K562 (cell line): ENCODE data around the gene UPF1. TPM values are rescaled to one million over a fixed set of nuclear protein-coding genes. Genes with fewer than 3 reads are reported as not detected.

Experiments
- ATAC-seq: fragments of 200-7000 bp; cut with Tn5 transposase; 3 replicates; pipeline ENCODE4 v1.9.1; 2020; ENCODE audit warnings: moderate library complexity
- BruUV-seq: library from RNA; stranded (reverse); fragments of 400-500 nt; replicated peaks from 2 replicates; lab custom pipeline; 2021; lab: Mats Ljungman, UMichigan
- CTCF ChIA-PET: fragments of 300-600 bp; formaldehyde crosslinking; extraction: SDS; loops from one replicate; lab custom pipeline; 2021; ENCODE audit warnings: low intra/inter-chr PET ratio; lab: Yijun Ruan, JAX
- POLR2A ChIA-PET: fragments of 300-600, 350-650 bp; sonication (Branson Sonifier 250); formaldehyde crosslinking; extraction: SDS; loops from one replicate; lab custom pipeline; 2021; ENCODE audit warnings: antibody characterized with exemption, inconsistent platforms; lab: Yijun Ruan, JAX
- DNase-seq, 4 experiments: peaks; one replicate each; pipeline versions ENCODE4 v3.0.0 to v3.0.0-alpha.2; 2011 to 2018; ENCODE audit warnings: low spot score in 3 of 4, mixed read lengths in 3 of 4; ENCODE audit errors: extremely low read depth in 1 of 4
- FAIRE-seq: peaks from 2 replicates; lab custom pipeline; 2011; peaks lifted over from hg19 to GRCh38; lab: Jason Lieb, UNC
- H2AFZ ChIP-seq: 2 replicates; pipeline ENCODE4 v1.6.0; 2011; ENCODE audit warnings: low read depth, low read length, control low read depth, inconsistent platforms
- H3K27ac ChIP-seq: fragments of 200-600 bp; 3 replicates; pipeline ENCODE4 v1.8.0; 2011; ENCODE audit warnings: low read depth, mild to moderate bottlenecking, control low read depth, inconsistent platforms, low read length, moderate library complexity, mixed read lengths; ENCODE audit errors: extremely low read depth
- H3K27me3 ChIP-seq, 2 experiments: fragments of 300-600 bp in 1 of 2; 2 replicates in 1 of 2; 3 replicates in 1 of 2; pipeline versions ENCODE4 v1.6.0 to v1.8.0; 2011; ENCODE audit warnings: inconsistent platforms in 2 of 2, low read length in 2 of 2, mild to moderate bottlenecking in 1 of 2, mixed read lengths in 1 of 2, moderate library complexity in 1 of 2; ENCODE audit not compliant: control insufficient read depth in 2 of 2, insufficient read depth in 2 of 2
- H3K36me3 ChIP-seq: fragments of 300-600 bp; 3 replicates; pipeline ENCODE4 v1.8.0; 2011; ENCODE audit warnings: mild to moderate bottlenecking, low read length, inconsistent platforms; ENCODE audit not compliant: control insufficient read depth, insufficient read depth
- H3K4me1 ChIP-seq, 2 experiments: fragments of 200-600 bp in 1 of 2; replicated peaks in 1 of 2; 2 replicates in 1 of 2; 3 replicates in 1 of 2; pipeline versions ENCODE4 v1.5.1 to v1.8.0; 2011; ENCODE audit warnings: inconsistent platforms in 2 of 2, low read length in 2 of 2, mild to moderate bottlenecking in 1 of 2, mixed read lengths in 1 of 2, moderate library complexity in 1 of 2; ENCODE audit not compliant: control insufficient read depth in 2 of 2, insufficient read depth in 2 of 2
- H3K4me2 ChIP-seq: 2 replicates; pipeline ENCODE4 v1.6.1; 2011; ENCODE audit warnings: low read length, control low read depth, inconsistent platforms, mixed read lengths; ENCODE audit not compliant: insufficient read depth
- H3K4me3 ChIP-seq: fragments of 200-600 bp; sonication (generic), shearing (Covaris generic); 2 replicates; pipeline ENCODE4 v1.5.1; 2016; ENCODE audit warnings: control low read depth, inconsistent platforms
- H3K79me2 ChIP-seq: fragments of 200-600 bp; 3 replicates; pipeline ENCODE4 v1.8.0; 2011; ENCODE audit warnings: low read length, inconsistent platforms; ENCODE audit not compliant: control insufficient read depth, insufficient read depth
- H3K9ac ChIP-seq, 2 experiments: 2 replicates each; pipeline versions ENCODE4 v1.6.0 to v1.6.1; 2011; ENCODE audit warnings: low read depth in 2 of 2, low read length in 2 of 2, control low read depth in 1 of 2, inconsistent platforms in 1 of 2, mild to moderate bottlenecking in 1 of 2, mixed read lengths in 1 of 2; ENCODE audit not compliant: insufficient read depth in 1 of 2
- H3K9me1 ChIP-seq: one replicate; pipeline ENCODE4 v1.6.0; 2011; ENCODE audit warnings: inconsistent platforms, mild to moderate bottlenecking, low read length, moderate library complexity; ENCODE audit not compliant: control insufficient read depth, insufficient read depth
- H3K9me3 ChIP-seq: replicated peaks from 2 replicates; pipeline ENCODE4 v1.5.1; 2011; ENCODE audit warnings: low read depth, low read length, inconsistent platforms; ENCODE audit not compliant: control insufficient read depth, insufficient read depth
- H4K20me1 ChIP-seq: replicated peaks from 2 replicates; pipeline ENCODE4 v1.6.1; 2011; ENCODE audit warnings: low read length, inconsistent platforms, mixed read lengths; ENCODE audit not compliant: control insufficient read depth, insufficient read depth
- JUN ChIP-seq, 2 experiments: sonication (generic) in 1 of 2; formaldehyde crosslinking in 1 of 2; IDR thresholded peaks; 2 replicates each; pipeline versions ENCODE4 v1.6.1 to v1.8.0; 2012 to 2022; ENCODE audit warnings: borderline replicate concordance in 2 of 2, mild to moderate bottlenecking in 2 of 2, improper control_type of control experiment in 1 of 2, low read depth in 1 of 2, low read length in 1 of 2, missing genetic modification reagents in 1 of 2
- KAT7 ChIP-seq: sonication (generic); formaldehyde crosslinking; IDR thresholded peaks from 2 replicates; pipeline ENCODE4 v1.8.0; 2022; ENCODE audit warnings: missing genetic modification reagents, mild to moderate bottlenecking, borderline replicate concordance
- KHSRP ChIP-seq: fragments of 450-650 bp; IDR thresholded peaks from 2 replicates; pipeline ENCODE4 v1.6.1; 2017
- MEIS2 ChIP-seq: fragments of 450-650 bp; IDR thresholded peaks from 2 replicates; pipeline ENCODE4 v1.6.1; 2014; ENCODE audit warnings: mild to moderate bottlenecking; ENCODE audit not compliant: partially characterized antibody
- NFE2L1 ChIP-seq: fragments of 450-650 bp; IDR thresholded peaks from 2 replicates; pipeline ENCODE4 v1.6.1; 2016; ENCODE audit warnings: missing genetic modification characterization, low read depth, mild to moderate bottlenecking, missing compliant biosample characterization, moderate library complexity, borderline replicate concordance
- NFYB ChIP-seq: IDR thresholded peaks from 2 replicates; pipeline ENCODE4 v1.6.1; 2011; ENCODE audit warnings: mild to moderate bottlenecking, moderate library complexity; ENCODE audit not compliant: insufficient read length; ENCODE audit errors: extremely low read depth
- PBX2 ChIP-seq, 2 experiments: IDR thresholded peaks in 1 of 2; conservative IDR thresholded peaks in 1 of 2; 2 replicates each; pipeline ENCODE4 v1.6.1; 2016; ENCODE audit warnings: low read depth in 2 of 2, mild to moderate bottlenecking in 1 of 2, missing compliant biosample characterization in 1 of 2, missing genetic modification characterization in 1 of 2, moderate library complexity in 1 of 2
- PKNOX1 ChIP-seq: fragments of 450-650 bp; IDR thresholded peaks from 2 replicates; pipeline ENCODE4 v1.6.1; 2016
- PYGO2 ChIP-seq: fragments of 450-650 bp; IDR thresholded peaks from 2 replicates; pipeline ENCODE4 v1.6.1; 2016; ENCODE audit warnings: mild to moderate bottlenecking, missing genetic modification characterization, moderate library complexity, missing compliant biosample characterization
- RBBP5 ChIP-seq: fragments of 200-600 bp; sonication (generic); IDR thresholded peaks from 2 replicates; pipeline ENCODE4 v1.6.1; 2012; ENCODE audit warnings: borderline replicate concordance, mild to moderate bottlenecking, low read length, control low read depth, inconsistent platforms; ENCODE audit not compliant: insufficient read depth, poor library complexity, severe bottlenecking
- RCOR1 ChIP-seq, 2 experiments: IDR thresholded peaks; 2 replicates each; pipeline ENCODE4 v1.6.1; 2012; ENCODE audit warnings: low read depth in 2 of 2, low read length in 2 of 2, borderline replicate concordance in 1 of 2, improper control_type of control experiment in 1 of 2
- ZC3H4 ChIP-seq: sonication (generic); formaldehyde crosslinking; IDR thresholded peaks from 2 replicates; pipeline ENCODE4 v1.9.0; 2021; ENCODE audit warnings: missing genetic modification reagents, borderline replicate concordance
- ZKSCAN3 ChIP-seq: fragments of 250-450 bp; sonication (Bioruptor Pico); IDR thresholded peaks from 2 replicates; pipeline ENCODE4 v1.4.0; 2020
- ZNF584 ChIP-seq: fragments of 200-800 bp; sonication (Bioruptor generic); IDR thresholded peaks from 2 replicates; pipeline ENCODE4 v1.6.1; 2016; ENCODE audit warnings: low read depth, mild to moderate bottlenecking, missing genetic modification characterization, missing compliant biosample characterization
- WGBS: fragments of 100-300 bp; shearing (Covaris generic); methylation state at CpG from one replicate; pipeline ENCODE4 v1.1.6; 2016; ENCODE audit warnings: low coverage, mixed read lengths; ENCODE audit not compliant: insufficient coverage; ENCODE audit errors: missing lambda C conversion rate; 5-methylcytosine and 5-hydroxymethylcytosine counted together
- in situ Hi-C: fragments of 300-500 bp; cut with MboI; formaldehyde crosslinking; loops from 4 replicates; pipeline ENCODE4 v1.15.0; 2018; ENCODE audit warnings: inconsistent platforms, mixed read lengths
- intact Hi-C: fragments of 100-400 bp; cut with micrococcal nuclease; formaldehyde crosslinking; loops from 2 replicates; pipeline ENCODE4 v1.14.2; 2022
- polyA plus RNA-seq, 8 experiments: library from polyadenylated mRNA; depleted of rRNA in 4 of 8; stranded (reverse) in 5 of 8; unstranded in 3 of 8; fragments of >200 nt; fragmentation: Nextera tagmentation in 2 of 8; fragmentation: Illumina TruSeq in 1 of 8; extraction: Ambion mirVana in 2 of 8; extraction: Trizol in 1 of 8; gene quantifications; 2 replicates each; pipeline versions ENCODE4 v1.2.1 to v1.2.3, GENCODE V29; 2011 to 2014; ENCODE audit warnings: inconsistent platforms in 1 of 8, missing spikeins in 1 of 8
- total RNA-seq, 7 experiments: library from RNA; depleted of rRNA in 6 of 7; stranded (reverse); fragments of >200 nt in 6 of 7; fragmentation: Illumina TruSeq in 2 of 7; extraction: Trizol in 2 of 7; gene quantifications; 2 replicates each; pipeline versions ENCODE4 v1.2.1 to v1.2.3, GENCODE V29; 2011 to 2021; ENCODE audit warnings: low replicate concordance in 1 of 7

Gene UPF1
- total and polyA plus RNA-seq, 9 of the 15 experiments (the other 6 are each of a cell fraction or from before 2014, with no cell fraction given): 0.34 to 103 (median 27.9) TPM

- no peak for TF ChIP-seq ZNF584 (CRISPR knock-in tag)
Observed at GRCh38 chr19:18870531-18871172, 38.9 kb downstream of the UPF1 start (continued).

DNA sequence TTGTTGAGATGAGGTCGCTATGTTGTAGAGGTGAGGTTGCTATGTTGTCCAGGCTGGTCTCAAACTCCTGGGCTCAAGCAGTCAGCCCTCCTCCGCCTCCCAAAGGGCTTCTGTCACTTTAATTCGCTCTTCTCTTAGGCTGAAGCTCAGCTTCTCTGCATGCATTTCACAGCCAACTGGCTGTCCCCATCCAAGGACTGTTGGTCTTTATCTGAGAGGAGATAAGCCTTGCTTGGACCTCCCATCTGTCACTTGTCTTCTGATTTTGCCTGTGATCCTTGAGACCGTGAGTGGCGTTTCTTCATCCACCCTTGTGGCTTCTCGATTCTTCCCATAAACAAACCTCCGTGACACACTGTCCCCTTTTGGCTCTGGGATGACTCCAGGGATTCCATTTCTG is 39.8 kb downstream of the UPF1 start:
- Histone ChIP-seq H4K20me1 (0 out of 2 replicates have a peak, but pooled peaks cover 6% of the 10 kb centered on the region), H3K9me3 (peaks cover 1% of the 10 kb centered on the region; the same call in 1 of the 2 replicates), H3K79me2 (no peaks in the 10 kb centered on the region), H3K9me1 (no peaks in the 10 kb centered on the region), H3K4me1 (peaks cover 8 to 41% of the 10 kb centered on the region in 2 experiments), H2AFZ (no peak overlapping the region), H3K4me2 (no peak overlapping the region; the same call in 1 of the 2 replicates), H3K9ac (peak overlapping the region in 1 of 2 experiments; percentile 37; a peak in 1 of 4 replicates), H3K27me3 (no peaks in the 10 kb centered on the region), H3K27ac (no peak overlapping the region), H3K36me3 (peaks cover 19% of the 10 kb centered on the region; the same call in 2 of the 3 replicates), H3K4me3 (no peak overlapping the region)
- in situ Hi-C loops (no loop called here), intact Hi-C loops (no loop called here)
- FAIRE-seq (peak; percentile 83), DNase-seq (peak in 2 of 4 experiments; percentile 45 to 53), ATAC-seq (peak; percentile 37; the same call in 2 of the 3 replicates)
- CTCF ChIA-PET: no interaction called here
- 9% methylated on average over 7 of the region's 7 CpGs for WGBS
- POLR2A ChIA-PET: interaction anchor here (0.7 to 1.6 kb wide), 3 partner anchors 15 to 42 kb away, joined by 3 to 8 read pairs (median 6); no protein-coding TSS in a partner anchor
- no TSS peak for BruUV-seq
- no peak for TF ChIP-seq NFE2L1 (tag)
- TF ChIP-seq RCOR1 (IDR thresholded peaks at IDR 0.05; ENCODE audit: borderline replicate concordance in 1 of 2, low read depth in 2 of 2, low read length in 2 of 2): peak in 1 of 2 experiments; percentile 84; a peak in 2 of 4 replicates
- no peak for TF ChIP-seq PYGO2 (tag)
- TF ChIP-seq PBX2 (CRISPR knock-in tag; IDR thresholded peaks at IDR 0.05; ENCODE audit: low read depth): no peak
- peak; percentile 39; the same call in 1 of the 2 replicates for TF ChIP-seq PBX2 (tag; conservative IDR thresholded peaks at IDR 0.05; ENCODE audit: low read depth)
- TF ChIP-seq NFYB: no peak
- no peak for TF ChIP-seq KHSRP
- TF ChIP-seq JUN (IDR thresholded peaks at IDR 0.05; ENCODE audit: borderline replicate concordance, low read depth, low read length): no peak
- TF ChIP-seq JUN (CRISPR knock-in tag; IDR thresholded peaks at IDR 0.05; ENCODE audit: borderline replicate concordance): no peak
- TF ChIP-seq MEIS2: peak; percentile 69
- TF ChIP-seq RBBP5: no peak
- TF ChIP-seq ZC3H4: no peak
- TF ChIP-seq ZKSCAN3 (CRISPR knock-in tag): no peak
- TF ChIP-seq PKNOX1: peak; percentile 72
- TF ChIP-seq KAT7 (CRISPR knock-in tag): no peak
